ENCODE measurements around the gene TMEM91.
A peak's percentile ranks its signal among the peaks of the same experiment; 100 is the strongest.

The TMEM91 gene

DNA sequence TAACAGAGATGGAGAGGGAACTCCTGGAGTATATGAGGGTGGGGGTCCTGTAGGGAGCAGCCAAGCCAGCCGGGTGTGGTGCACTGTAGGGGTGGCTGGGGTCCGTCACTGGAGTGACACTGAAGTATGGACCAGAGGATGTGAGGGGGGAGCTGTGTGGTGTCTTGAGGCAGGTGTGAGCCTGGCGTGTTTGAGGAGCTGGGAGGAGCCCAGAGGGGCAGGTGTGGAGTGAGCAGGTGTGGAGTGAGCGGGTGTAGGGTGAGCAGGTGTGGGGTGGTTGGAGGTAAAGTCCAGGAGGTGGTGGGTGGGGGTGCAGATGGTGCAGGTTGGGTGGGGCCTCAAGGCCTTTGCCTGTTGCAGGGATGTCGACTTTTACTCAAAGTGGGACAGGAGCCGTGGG lies 45.0 kb downstream of the TMEM91 start:
- Histone ChIP-seq H3K36me3 (ENCODE audit: insufficient read depth, low read length) (peaks cover 4% of the 10 kb centered on the region), H3K9ac (ENCODE audit: low read depth, low read length) (no peak overlapping the region), H3K4me1 (ENCODE audit: insufficient read depth, low read length) (no peaks in the 10 kb centered on the region; the same call in 1 of the 2 replicates), H3K9me3 (ENCODE audit: control insufficient read depth, insufficient read depth, low read length) (no peaks in the 10 kb centered on the region)

GRCh38 chr19:41421973-41422372 lies 45.6 kb downstream of the TMEM91 start:
- no peak overlapping the region for H3K9ac ChIP-seq (ENCODE audit: low read depth, low read length)
- H3K9me3 ChIP-seq (ENCODE audit: control insufficient read depth, insufficient read depth, low read length) = no peaks in the 10 kb centered on the region
- peaks cover 4% of the 10 kb centered on the region for H3K36me3 ChIP-seq (ENCODE audit: insufficient read depth, low read length)
- peaks cover 3% of the 10 kb centered on the region; the same call in 1 of the 2 replicates for H3K4me1 ChIP-seq (ENCODE audit: insufficient read depth, low read length)

- Histone ChIP-seq H3K4me1 (ENCODE audit: insufficient read depth, low read length) (peaks cover 3% of the 10 kb centered on the region; the same call in 1 of the 2 replicates), H3K36me3 (ENCODE audit: insufficient read depth, low read length) (peaks cover 4% of the 10 kb centered on the region), H3K9ac (ENCODE audit: low read depth, low read length) (no peak overlapping the region), H3K9me3 (ENCODE audit: control insufficient read depth, insufficient read depth, low read length) (no peaks in the 10 kb centered on the region)
These were observed 46.1 kb downstream of the TMEM91 start for GRCh38 chr19:41422456-41422855.

- Histone ChIP-seq H3K9me3 (ENCODE audit: control insufficient read depth, insufficient read depth, low read length) (no peaks in the 10 kb centered on the region), H3K4me1 (ENCODE audit: insufficient read depth, low read length) (peaks cover 3% of the 10 kb centered on the region; the same call in 1 of the 2 replicates), H3K36me3 (ENCODE audit: insufficient read depth, low read length) (peaks cover 4% of the 10 kb centered on the region), H3K9ac (ENCODE audit: low read depth, low read length) (no peak overlapping the region)
These were observed 46.6 kb downstream of the TMEM91 start for GRCh38 chr19:41422955-41423354.

DNA sequence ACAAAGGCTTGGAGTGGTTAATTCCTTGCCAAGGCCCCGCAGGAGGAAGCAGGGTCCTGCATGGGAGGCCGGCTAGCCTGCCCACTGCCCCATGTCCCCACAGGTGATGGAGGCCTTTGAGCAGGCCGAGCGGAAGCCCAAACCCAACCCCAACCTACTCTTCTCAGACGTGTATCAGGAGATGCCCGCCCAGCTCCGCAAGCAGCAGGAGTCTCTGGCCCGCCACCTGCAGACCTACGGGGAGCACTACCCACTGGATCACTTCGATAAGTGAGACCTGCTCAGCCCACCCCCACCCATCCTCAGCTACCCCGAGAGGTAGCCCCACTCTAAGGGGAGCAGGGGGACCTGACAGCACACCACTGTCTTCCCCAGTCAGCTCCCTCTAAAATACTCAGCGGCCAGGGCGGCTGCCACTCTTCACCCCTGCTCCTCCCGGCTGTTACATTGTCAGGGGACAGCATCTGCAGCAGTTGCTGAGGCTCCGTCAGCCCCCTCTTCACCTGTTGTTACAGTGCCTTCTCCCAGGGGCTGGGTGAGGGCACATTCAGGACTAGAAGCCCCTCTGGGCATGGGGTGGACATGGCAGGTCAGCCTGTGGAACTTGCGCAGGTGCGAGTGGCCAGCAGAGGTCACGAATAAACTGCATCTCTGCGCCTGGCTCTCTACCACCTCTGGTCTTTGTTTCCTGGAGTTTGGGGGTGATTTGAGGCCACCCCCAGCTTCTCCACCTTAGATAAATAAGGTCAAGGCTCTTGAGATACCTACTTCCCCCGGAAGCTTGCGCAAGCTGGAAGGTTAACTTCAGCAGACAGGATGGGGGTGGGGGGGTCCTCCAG lies 48.2 kb downstream of the TMEM91 start:
- Histone ChIP-seq H3K4me1 (ENCODE audit: insufficient read depth, low read length) (peaks cover 3% of the 10 kb centered on the region; the same call in 1 of the 2 replicates), H3K36me3 (ENCODE audit: insufficient read depth, low read length) (peaks cover 4% of the 10 kb centered on the region), H3K9ac (ENCODE audit: low read depth, low read length) (no peak overlapping the region), H3K9me3 (ENCODE audit: control insufficient read depth, insufficient read depth, low read length) (no peaks in the 10 kb centered on the region)

DNA sequence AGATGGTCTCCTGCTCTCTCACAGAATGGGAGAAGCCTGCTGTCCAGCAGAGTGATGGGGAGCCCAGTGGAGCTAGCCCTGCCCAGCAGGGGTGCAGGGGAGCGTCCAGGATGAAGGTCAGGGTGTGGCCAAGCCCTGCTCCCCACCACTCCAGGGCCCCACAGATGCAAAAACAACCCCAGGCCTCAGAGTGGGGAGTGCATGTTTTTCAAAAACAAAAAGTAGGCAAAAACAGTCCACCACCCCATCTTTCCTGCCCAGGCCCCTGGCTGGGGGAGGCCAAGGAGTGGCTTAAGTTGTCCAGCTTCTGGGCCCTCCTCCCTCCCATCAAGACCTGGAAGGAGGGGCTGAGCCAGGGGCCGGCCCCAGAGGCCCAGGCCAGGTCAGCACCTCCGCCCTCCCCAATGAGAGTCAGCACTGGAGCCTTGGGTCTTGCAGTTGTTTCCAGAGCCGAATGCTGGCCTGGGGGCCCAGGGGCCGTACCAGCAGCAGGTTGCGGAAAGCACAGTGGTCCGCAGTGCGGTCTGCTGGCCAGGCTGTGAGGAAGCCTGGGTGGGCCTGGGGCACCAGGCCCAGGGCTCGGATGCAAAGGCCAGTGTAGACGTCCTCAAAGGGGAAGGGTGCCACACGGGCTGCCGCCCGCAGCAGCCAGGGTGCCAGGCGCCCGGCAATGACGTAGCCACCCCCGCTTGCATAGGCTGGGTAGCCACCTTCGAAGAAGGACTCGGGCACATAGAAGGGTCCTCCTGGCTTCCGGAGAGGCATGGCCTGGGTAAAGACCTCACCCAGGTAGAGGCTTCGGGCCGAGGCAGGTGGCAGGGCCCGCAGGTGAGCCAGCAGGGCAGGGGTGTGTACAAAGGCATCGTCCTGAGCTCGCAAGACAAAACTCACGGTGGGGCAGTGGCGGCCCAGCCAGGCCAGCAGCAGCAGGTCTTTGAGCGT lies 49.1 kb downstream of the TMEM91 start:
- Histone ChIP-seq H3K36me3 (ENCODE audit: insufficient read depth, low read length) (peaks cover under 1% of the 10 kb centered on the region), H3K9ac (ENCODE audit: low read depth, low read length) (no peak overlapping the region), H3K9me3 (ENCODE audit: control insufficient read depth, insufficient read depth, low read length) (no peaks in the 10 kb centered on the region), H3K4me1 (ENCODE audit: insufficient read depth, low read length) (peaks cover 3% of the 10 kb centered on the region; the same call in 1 of the 2 replicates)

GRCh38 chr19:41426116-41426841 lies 49.9 kb downstream of the TMEM91 start:
- H3K9me3 ChIP-seq (ENCODE audit: control insufficient read depth, insufficient read depth, low read length) = no peaks in the 10 kb centered on the region

DNA sequence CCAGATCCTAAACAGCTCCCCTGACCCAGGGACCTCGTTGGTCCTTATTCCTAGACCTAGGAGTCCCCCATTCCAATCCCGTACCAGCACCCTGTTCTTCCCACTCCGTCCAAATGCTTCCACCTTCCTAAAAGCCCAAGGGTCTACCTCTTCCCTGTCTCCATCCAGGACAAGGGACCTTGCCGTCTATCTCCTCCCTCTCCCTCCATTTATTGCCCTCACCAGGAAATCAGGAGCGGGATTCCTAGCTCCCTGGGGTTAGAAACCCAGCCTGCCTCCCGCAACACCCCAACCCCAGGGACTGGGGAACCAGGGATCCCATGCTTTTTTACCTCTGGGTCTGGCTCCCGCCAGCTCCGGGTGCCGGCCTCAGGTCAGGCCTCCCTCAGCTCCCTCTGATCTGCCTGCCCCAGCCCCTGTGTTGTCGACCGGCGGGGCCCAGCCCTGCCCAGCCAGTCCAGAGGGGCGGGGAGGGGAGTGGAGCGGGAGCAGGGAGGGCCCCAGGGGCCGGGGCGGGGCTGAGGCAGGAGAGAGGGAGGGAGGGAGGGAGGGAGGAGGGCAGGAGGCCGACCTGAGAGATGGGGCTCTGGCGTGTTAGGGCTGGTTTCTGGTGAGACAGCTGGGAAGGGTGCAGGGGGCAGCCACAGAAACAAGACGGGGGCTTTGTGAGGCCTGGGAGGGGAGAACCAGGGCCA lies 50.8 kb downstream of the TMEM91 start, which contains the start of gene B3GNT8:
TSS of gene B3GNT8 (minus strand) at position 423 of the 695 bp plus-strand sequence. CDS start 596 bp downstream, outside the sequence.
- no peaks in the 10 kb centered on the region for H3K9me3 ChIP-seq (ENCODE audit: control insufficient read depth, insufficient read depth, low read length)
- H3K36me3 ChIP-seq (ENCODE audit: insufficient read depth, low read length) = peaks cover 4% of the 10 kb centered on the region; the same call in 1 of the 2 replicates
- H3K4me1 ChIP-seq (ENCODE audit: insufficient read depth, low read length) = peaks cover 3% of the 10 kb centered on the region; the same call in 1 of the 2 replicates
- peak within 1 kb of the TSS; percentile 64 for H3K9ac ChIP-seq (ENCODE audit: low read depth, low read length)

More at GRCh38 chr19:41426116-41426841, 49.9 kb downstream of the TMEM91 start:
- H3K36me3 ChIP-seq (ENCODE audit: insufficient read depth, low read length) = peaks cover 1% of the 10 kb centered on the region; the same call in 1 of the 2 replicates
- peaks cover 3% of the 10 kb centered on the region; the same call in 1 of the 2 replicates for H3K4me1 ChIP-seq (ENCODE audit: insufficient read depth, low read length)
- H3K9ac ChIP-seq (ENCODE audit: low read depth, low read length) = no peak overlapping the region; the same call in 1 of the 2 replicates

GRCh38 chr19:41427647-41428480 lies 51.5 kb downstream of the TMEM91 start:
- Histone ChIP-seq H3K36me3 (ENCODE audit: insufficient read depth, low read length) (peaks cover 6% of the 10 kb centered on the region; the same call in 1 of the 2 replicates), H3K9ac (ENCODE audit: low read depth, low read length) (peak overlapping the region; percentile 64), H3K4me1 (ENCODE audit: insufficient read depth, low read length) (peaks cover 3% of the 10 kb centered on the region; the same call in 1 of the 2 replicates)

GRCh38 chr19:41428481-41428859 lies 52.1 kb downstream of the TMEM91 start:
- H3K4me1 ChIP-seq (ENCODE audit: insufficient read depth, low read length) = peaks cover 3% of the 10 kb centered on the region; the same call in 1 of the 2 replicates
- no peaks in the 10 kb centered on the region for H3K9me3 ChIP-seq (ENCODE audit: control insufficient read depth, insufficient read depth, low read length)
- peak overlapping the region; percentile 64; the same call in 1 of the 2 replicates for H3K9ac ChIP-seq (ENCODE audit: low read depth, low read length)
- H3K36me3 ChIP-seq (ENCODE audit: insufficient read depth, low read length) = peaks cover 6% of the 10 kb centered on the region; the same call in 1 of the 2 replicates

More at GRCh38 chr19:41427647-41428480, 51.5 kb downstream of the TMEM91 start:
- H3K9me3 ChIP-seq (ENCODE audit: control insufficient read depth, insufficient read depth, low read length) = no peaks in the 10 kb centered on the region

DNA sequence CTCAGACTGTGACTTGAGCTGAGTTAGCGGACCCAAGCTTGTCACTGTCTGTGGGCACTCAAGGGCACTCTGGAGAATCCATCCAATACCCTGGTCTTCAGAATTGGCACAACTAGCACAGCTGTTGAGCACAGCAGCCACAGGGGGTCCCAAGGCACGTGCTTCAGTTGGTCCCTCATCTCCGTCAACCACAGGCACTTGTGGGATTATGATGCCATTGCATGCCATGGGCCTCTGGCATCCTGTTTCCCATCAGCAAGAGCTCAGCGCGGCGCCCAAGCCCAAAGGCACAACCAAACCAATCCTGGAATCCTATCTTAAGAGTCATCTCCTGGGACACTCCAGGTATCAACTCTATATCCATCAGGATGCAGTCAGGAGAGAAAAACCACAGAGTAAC lies 54.6 kb downstream of the TMEM91 start:
- Histone ChIP-seq H3K9ac (ENCODE audit: low read depth, low read length) (no peak overlapping the region), H3K36me3 (ENCODE audit: insufficient read depth, low read length) (peaks cover 6% of the 10 kb centered on the region; the same call in 1 of the 2 replicates), H3K4me1 (ENCODE audit: insufficient read depth, low read length) (peaks cover 3% of the 10 kb centered on the region; the same call in 1 of the 2 replicates), H3K9me3 (ENCODE audit: control insufficient read depth, insufficient read depth, low read length) (no peaks in the 10 kb centered on the region)
